ENCODE data around the gene ADGRL3.
"Not testable (repeated sequence)": the region's sequence is repeated elsewhere in the genome, so short reads cannot be mapped to it uniquely, and the experiment has no call there.

The ADGRL3 gene

GRCh38 chr4:61373901-61374440 lies 173.8 kb downstream of the ADGRL3 start:
- DNase-seq: no peak

GRCh38 chr4:61374447-61374891 lies 174.3 kb downstream of the ADGRL3 start:
- no peak for DNase-seq

- DNase-seq: no peak
Observed at GRCh38 chr4:61375301-61375700, 175.2 kb downstream of the ADGRL3 start.

- DNase-seq: no peak
Observed at GRCh38 chr4:61376301-61376700, 176.2 kb downstream of the ADGRL3 start.

- no peak for DNase-seq
Observed at GRCh38 chr4:61379406-61379805, 179.3 kb downstream of the ADGRL3 start.

GRCh38 chr4:61380865-61381264 lies 180.7 kb downstream of the ADGRL3 start:
- no peak for DNase-seq

GRCh38 chr4:61385256-61385655 lies 185.1 kb downstream of the ADGRL3 start:
- DNase-seq: no peak

- DNase-seq: not testable (repeated sequence)
Observed at GRCh38 chr4:61387372-61387771, 187.2 kb downstream of the ADGRL3 start.

GRCh38 chr4:61389640-61390039 lies 189.5 kb downstream of the ADGRL3 start:
- DNase-seq: no peak

- DNase-seq: no peak
Observed at GRCh38 chr4:61395754-61396153, 195.6 kb downstream of the ADGRL3 start.

GRCh38 chr4:61397174-61397573 lies 197.0 kb downstream of the ADGRL3 start:
- no peak for DNase-seq

GRCh38 chr4:61400439-61401038 lies 200.4 kb downstream of the ADGRL3 start:
- DNase-seq: no peak

- DNase-seq: no peak
Observed at GRCh38 chr4:61401771-61402170, 201.6 kb downstream of the ADGRL3 start.

GRCh38 chr4:61405307-61405706 lies 205.2 kb downstream of the ADGRL3 start:
- DNase-seq: no peak

- no peak for DNase-seq
Observed at GRCh38 chr4:61406677-61407076, 206.6 kb downstream of the ADGRL3 start.

GRCh38 chr4:61407642-61408618 lies 207.8 kb downstream of the ADGRL3 start:
- no peak for DNase-seq

GRCh38 chr4:61408861-61409260 lies 208.7 kb downstream of the ADGRL3 start:
- DNase-seq: no peak

GRCh38 chr4:61411241-61411640 lies 211.1 kb downstream of the ADGRL3 start:
- no peak for DNase-seq

GRCh38 chr4:61425315-61425714 lies 225.2 kb downstream of the ADGRL3 start:
- DNase-seq: no peak

GRCh38 chr4:61426229-61426628 lies 226.1 kb downstream of the ADGRL3 start:
- no peak for DNase-seq

- no peak for DNase-seq
Observed at GRCh38 chr4:61427099-61427817, 227.1 kb downstream of the ADGRL3 start.

GRCh38 chr4:61427818-61428495 lies 227.8 kb downstream of the ADGRL3 start:
- DNase-seq: no peak

- DNase-seq: no peak
Observed at GRCh38 chr4:61428950-61429349, 228.8 kb downstream of the ADGRL3 start.
